HCEC 1CT (cell line): Measurements from ENCODE around the gene SEPTIN11.
"Not testable (repeated sequence)": the region's sequence is repeated elsewhere in the genome, so short reads cannot be mapped to it uniquely, and the experiment has no call there.

Source experiments
- DNase-seq: peaks from one replicate; pipeline ENCODE4 v3.0.0-alpha.2; 2017

Gene SEPTIN11

DNA sequence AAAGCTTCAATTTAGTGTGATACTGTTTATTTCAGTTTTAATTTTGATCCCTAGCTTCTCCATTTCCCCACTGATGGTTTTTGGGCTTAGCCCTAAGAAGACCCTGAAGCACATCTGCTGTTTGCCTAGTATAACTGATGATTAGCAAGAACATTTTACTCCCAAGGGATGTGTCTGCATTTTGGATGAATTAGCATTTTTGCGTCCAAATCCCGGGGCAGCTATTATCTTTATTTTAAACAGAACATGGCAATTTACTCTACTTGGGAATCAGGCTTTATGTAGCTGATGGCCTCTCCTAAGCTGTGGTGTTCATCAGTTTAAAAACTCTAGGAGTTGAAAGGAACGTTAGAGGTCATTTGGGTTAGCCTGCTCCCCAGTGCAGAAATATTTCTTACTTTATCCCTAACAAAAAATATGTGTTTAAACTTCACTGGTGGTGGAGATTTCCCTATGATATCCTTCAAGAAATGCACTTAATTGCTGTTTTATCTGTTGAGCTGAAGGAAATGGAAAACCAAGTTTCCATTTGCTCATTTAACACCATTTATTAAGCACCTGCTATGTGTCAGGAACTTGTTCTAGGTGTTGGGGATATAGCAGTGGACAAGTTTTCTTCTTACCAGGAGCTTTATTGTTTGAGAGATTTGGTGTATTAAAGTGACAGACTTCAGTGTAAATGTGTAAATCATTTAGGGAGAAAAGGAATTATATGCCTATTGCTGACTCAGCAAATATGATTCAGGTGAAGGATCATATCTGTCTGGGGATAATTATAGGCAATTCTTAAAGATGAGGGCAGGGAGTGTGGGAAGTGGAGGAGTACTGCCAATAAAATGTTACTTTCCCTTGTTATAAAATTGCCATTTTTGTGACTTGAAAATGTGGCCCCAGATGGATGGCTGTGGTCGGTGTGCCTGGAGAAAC is 3.4 kb downstream of the SEPTIN11 start:
- DNase-seq: no peak

DNA sequence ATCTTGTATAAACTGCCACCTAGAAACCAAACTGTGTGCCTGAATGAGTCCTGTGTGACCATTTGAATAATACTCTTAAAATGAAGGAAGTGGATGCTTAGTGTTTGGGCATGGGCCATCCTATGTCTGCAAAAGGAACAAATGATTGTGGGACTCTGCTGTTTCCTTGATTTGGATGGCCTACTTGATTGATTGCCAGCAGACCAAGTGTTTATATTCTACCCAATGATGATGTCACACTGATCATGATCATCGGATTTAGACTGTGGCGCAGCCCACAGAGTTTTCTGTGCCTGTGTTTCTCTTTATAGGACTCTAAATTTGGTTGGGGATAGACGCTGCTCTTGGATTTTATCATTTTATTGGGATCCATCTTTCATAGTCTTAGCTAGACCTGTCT is 4.4 kb downstream of the SEPTIN11 start:
- no peak for DNase-seq

DNA sequence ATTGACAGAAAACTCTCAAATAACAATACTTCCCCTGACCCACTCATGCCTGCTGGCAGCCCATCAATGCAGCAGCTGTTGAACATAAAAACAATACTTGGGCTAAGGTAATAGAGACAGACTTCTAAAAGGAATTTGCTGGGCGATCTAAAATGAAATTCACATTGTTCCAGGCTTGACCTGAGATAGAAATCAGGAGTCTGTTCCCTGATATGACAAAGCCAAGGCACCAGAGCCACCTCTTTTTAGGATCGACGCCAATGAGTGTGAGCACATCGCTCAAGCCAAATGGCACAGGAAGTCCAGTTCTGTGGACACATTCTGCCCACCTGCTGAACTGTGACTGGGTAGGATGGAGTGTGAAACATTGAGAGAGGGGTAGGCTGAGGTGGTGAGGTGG is 4.9 kb downstream of the SEPTIN11 start:
- no peak for DNase-seq

DNA sequence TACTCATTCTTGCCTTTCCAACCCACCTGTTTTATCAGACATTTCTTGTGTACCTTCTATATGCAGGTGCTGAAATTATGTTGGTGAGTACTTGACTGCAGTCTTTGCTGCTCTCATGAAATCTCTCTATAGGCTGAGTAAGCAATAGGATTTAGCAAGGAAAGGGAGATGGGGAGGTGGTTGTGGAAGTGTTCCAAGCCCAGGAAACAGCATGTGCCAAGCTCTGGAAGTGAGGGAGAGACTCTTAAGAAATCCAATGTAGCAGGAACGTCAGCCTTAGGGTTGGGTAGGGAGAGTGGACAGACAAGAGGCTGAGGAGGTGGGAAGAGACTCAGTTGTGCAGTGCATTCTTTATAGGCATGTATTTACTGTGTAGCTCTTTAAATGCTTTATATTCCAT is 5.6 kb downstream of the SEPTIN11 start:
- DNase-seq: peak; percentile 31

DNA sequence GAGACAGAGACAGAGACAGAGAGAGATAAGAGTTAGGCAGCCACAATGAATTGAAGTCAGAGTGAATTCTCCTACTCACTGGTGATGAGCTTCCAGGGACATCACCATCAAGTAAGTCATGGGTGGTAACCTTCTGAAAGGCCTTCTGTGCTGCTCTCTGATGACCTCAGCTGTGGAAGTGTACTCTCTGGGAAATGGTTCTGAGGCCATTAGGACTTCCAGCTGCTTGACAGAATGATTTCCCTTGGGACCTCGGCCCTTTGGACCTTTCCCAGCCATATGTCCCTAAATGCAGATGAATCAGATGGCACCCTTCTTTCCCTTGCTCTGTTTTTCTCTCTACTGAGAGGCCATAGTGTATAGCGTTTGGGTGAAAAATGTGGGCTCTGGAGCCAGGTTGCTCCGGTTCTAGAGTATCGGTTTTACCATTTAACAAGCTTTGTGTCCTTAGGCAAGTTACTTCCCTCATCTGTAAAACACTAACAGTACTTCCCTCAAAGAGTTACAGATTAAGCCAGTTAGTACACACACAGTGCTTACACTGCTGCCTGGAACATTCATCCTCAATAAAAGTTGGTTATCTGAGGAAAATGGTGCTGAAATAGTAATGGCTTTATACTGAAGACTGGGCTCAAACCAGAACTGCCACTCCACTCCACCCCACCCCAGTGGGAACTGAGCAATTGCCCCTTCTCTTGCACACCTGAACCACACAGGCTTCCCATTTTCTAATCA is 7.6 kb downstream of the SEPTIN11 start:
- no peak for DNase-seq

DNA sequence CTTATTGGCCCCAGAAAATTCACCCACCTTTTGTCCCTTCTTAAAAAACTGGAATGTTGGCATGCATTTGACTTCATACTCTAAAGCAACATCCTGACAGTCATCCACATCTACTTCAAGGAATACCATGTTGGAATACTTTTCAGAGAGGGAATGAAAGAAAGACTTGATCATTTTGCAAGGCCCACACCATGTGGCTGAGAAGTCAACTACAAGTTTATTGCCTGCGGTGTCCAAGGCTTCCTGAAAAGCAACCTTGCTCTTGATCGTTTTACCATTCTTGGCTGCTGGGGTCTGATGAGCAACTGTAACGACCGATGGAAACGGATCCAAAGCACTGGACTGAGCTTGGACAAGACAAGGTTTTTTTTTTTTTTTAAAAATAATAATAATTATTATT is 9.3 kb downstream of the SEPTIN11 start:
- DNase-seq: no peak

DNA sequence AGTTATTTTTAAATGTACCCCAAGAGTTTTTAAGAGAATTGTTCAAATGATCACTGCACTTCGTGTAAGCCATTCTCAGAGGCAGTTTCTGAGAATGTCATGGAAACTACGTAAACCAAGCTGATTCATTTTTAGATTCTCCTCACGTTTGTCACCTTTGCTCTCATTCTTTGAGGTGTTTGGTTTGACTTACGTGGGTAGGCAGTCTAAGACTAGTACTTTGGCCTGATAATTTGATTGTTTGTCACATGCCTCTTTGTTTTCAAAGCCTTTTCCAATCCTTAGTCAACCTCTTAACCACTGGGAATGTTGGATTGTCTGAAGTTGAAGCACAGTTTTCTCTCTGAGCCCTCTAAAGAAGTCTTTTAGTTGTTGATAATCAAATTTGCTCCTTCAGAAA is 10.5 kb downstream of the SEPTIN11 start:
- no peak for DNase-seq

DNA sequence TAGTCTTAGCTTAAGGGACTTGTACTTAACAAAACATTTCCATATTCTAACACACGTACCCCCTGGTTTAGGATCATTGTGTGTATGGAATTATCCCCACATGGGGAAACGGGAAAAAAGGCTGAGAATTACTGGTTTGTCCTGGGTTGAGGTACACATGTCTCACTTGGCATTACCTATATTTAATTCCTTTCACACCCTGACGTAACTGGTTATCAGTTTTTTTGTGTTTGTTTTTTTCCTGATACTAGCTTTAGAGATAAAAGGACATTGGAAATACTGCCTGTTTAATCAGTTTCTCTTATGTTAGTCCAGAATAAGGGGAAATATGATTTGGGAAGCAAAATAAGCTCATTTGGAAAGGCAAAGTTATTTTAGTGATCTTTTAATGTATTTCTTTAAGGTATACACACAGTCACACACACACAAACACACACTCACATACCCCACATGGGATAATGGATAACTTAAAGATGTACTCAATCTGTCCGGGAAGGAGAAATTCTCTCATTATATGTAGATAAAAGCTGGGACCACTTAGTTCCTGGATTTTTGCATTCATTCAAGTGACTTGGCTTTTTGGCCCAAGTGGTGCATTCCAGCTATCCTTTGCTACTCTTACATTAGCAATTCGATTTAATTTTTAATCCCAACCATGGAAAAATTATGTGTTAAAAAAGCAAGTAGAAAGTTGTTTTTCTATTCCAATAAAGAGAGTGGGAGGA is 13.0 kb downstream of the SEPTIN11 start:
- no peak for DNase-seq

DNA sequence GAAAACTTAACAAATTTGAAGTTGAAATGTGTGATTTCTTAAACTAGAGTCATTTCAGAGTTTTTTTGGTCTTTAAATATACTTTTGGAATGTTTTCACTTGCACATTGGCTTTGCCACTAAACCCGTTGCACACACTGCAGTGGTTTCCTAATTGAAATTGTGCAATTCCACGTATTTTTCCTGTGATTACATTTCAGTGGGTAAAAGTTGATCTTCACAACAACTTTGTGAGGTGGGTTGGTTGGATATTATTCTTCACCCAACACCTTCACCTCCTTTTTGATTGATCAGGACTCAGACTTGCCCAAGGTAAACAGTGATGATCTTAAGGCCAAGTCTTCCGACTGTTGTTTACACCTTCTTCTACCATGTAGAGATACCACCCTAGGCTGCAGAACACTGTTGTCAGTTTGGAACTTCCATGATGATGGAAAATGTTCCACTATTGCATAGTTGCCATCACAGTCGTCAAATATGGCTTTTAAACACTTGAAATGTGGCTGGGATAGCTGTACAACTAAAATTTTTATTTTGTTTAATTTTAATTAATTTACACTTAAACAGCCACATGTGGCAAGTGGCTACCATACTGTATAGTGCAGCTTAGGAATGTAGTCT is 13.7 kb downstream of the SEPTIN11 start:
- DNase-seq: no peak

DNA sequence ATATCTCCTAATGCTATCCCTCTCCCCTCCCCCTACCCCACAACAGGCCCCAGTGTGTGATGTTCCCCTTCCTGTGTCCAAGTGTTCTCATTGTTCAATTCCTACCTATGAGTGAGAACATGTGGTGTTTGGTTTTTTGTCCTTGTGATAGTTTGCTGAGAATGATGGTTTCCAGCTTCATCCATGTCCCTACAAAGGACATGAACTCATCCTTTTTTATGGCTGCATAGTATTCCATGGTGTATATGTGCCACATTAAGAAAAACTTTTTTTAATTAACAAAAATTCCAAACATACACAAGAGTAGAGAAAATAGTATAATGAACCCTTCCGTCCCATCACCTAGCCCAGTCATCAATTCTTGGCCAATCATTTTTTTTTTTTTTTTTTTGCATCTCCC is 14.4 kb downstream of the SEPTIN11 start:
- not testable (repeated sequence) for DNase-seq

DNA sequence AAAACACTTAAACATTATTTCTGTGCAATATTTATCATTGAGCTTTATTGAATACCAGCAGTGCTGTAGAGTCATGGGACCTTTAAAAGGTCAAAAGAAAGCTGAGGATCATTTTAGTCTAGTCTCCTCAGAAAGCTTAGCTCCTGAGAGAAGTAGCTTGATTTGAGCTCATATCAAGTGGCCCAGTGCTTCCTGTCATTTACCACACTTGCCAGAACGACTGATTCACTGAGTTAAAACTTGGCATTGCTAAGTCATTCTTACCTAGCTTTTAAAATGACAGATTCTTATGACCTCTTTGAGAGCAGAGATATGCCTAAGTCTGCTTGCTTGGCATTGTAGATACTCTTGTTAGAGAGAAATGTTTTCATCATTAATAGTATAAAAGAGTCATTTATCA is 15.2 kb downstream of the SEPTIN11 start:
- DNase-seq: no peak

DNA sequence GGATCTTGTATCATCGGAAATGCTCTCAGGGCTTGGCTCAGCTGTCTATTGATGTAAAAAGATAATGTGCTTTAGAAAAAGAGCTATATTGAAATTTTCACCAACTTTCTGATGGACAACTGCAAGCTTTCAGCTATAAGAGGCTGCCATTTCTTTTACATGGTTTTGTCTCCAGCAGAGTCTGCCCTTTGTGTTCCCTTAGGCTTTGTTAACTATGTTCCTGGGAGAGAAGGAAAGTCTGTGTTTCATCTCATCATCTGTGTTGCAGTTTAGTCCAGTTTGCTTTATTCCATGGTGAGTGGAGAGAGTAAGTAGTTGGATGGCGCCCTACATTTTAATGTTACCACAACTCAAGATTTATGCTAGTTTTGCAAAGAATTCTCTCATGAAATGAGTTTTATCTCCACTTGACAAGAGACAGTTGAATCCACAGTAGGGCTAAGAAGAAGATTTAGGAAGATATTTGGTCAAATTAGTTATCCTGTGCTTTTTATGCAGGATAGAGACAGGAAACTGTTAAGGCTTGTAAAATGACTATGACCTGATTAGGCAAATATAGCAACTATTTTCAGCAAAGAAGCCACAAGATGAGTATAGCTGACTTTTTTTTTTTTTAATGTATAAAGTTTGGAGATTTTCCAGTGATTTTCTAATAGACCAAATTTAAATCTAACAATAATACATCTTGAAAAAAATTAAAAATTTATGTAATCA is 16.5 kb downstream of the SEPTIN11 start:
- no peak for DNase-seq

DNA sequence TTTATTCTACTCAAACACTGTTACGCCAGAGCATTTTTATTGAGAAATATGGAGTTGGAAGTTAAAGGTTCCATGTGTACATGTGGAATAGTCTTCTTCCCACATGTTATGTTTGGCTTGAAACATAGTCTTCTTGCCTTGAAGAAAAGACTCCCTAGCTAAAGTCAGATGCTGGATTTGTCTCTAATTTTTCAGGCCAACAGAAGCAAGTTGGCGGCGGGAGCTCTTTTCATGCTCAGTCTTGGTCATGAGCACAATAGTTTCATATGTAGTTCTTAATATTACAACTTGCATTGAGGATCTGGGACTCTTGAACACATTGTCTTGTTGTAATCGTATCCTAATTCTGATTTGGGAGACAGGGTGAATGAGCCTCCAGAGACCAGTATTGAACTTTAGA is 19.4 kb downstream of the SEPTIN11 start:
- DNase-seq: no peak

DNA sequence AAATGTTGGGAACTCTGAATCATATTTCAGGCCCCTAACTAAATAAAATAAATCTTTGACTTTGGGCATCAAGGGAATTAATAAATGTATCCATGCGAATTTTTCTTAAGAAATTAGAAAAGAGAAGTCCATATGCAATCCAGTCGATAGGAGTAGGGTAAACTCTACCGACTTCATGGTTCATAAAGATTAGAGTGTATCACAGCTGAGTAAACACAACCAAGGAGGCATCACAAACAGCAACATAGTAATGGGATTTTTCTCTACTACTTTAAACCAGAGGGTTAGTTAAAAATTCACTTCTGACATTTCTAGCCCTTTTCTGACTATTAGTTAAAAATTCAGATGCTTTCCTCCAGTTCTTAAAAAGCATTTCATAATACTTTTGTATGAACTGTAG is 19.9 kb downstream of the SEPTIN11 start:
- no peak for DNase-seq

DNA sequence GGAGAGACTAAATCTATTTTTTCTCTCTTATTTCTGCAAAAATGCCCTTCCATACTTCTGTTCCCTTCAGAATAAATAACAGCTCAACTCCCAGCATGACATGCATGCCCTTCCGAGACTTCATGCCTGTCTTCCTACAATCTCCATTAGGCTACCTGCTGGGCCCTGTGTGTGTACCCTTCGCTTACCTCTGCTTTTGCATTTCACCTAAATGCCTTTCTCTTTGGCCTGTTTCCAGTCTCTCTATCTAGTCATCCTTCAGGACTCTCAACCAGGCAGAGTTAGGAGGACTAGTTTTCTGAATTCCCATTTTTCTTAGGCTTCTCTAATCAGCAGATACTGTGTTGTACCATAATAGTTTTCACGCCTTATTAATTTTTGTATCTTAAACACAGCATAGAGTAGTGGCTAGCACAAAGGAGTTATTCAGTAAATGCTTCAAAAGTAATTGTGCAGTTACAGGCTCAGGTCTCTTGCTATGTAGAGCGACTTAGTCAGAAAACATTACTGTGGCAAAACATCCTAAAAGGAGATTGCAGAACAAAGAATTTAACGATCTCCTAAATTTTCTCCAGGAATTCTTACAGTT is 20.5 kb downstream of the SEPTIN11 start:
- no peak for DNase-seq

DNA sequence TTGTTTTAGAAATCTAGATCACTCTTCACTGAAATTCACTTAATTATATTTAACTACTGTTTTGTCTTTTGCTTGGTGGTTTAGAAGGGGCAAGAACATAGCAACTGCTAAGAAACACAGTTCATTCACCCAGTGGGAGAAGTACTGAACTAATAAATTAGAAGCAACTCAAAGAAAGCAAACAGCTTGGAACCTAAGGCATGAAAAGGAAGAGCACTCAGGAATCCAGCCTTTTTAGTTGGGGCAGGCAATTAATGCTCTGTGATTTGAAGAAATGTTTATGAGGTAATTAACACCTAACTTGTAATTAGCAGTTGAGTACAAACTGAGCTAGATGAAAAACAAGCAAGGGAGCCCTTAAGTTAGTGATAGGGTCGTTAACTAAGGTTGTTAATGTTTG is 22.8 kb downstream of the SEPTIN11 start:
- DNase-seq: no peak

DNA sequence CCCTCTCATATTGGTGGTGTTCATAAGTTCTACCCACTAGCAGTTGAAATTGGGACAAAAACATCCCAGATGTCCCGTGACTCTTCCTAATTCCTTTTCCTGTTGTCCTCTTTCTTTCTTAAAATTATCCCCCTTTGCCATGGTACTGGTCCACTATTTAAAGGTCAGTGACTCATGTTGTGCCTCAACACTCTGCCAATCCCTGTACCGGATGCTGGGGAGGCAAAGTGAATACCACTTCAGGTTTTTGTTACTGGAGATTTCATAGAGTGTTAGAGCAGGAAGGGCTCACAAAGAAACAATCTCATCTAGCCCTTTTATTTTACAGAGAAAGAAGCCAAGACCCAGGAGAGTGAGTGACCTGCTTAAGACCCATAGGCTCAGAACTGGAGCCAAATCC is 24.6 kb downstream of the SEPTIN11 start:
- DNase-seq: peak; percentile 27

DNA sequence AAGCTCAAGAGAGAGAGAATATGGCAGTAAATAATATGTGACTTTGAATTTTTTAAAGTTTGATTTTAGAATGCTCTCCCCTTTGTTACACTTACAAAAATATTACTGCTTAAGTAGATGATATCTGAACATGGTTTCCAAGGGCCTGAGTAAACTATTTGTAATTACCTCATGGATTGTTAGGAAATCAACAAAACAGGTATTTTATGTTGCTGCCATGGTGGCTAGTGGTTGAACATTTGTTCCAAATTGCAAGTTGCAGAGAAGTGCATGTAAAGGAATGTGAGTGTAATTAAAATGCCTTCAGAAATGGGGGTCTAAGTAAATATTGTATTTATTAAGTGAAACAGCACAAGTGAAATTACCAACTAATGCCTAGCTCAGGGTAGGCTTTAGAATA is 27.6 kb downstream of the SEPTIN11 start:
- DNase-seq: no peak

DNA sequence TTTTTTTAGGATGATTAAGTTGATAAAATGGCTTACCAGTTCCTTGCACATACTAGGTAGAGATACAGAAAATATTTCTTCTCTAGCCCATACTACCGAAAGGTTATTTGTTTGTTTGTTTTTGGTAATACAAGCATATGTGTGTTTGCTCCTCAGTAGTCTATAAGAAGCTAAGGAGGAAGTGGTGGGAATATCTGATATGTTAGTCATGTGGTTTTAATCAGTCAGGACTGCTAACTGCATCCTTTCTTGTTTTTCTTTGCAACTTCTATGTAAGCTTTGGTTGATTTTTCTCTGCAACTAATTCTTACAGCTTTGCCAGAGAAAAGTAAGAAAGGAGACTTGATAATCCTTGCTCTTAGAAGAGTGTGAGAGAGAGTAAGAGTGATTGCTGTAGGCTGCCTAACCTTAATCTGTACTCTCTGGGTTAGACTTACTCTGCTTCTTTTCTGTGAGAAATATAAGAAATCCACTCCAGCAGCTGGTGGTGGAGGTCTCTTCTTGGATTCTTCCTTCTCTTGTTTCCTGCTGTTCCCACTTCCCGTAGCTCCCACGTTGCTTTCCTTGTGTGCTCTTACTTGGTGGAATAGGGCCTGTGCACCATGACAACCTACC is 28.3 kb downstream of the SEPTIN11 start:
- peak; percentile 71 for DNase-seq

DNA sequence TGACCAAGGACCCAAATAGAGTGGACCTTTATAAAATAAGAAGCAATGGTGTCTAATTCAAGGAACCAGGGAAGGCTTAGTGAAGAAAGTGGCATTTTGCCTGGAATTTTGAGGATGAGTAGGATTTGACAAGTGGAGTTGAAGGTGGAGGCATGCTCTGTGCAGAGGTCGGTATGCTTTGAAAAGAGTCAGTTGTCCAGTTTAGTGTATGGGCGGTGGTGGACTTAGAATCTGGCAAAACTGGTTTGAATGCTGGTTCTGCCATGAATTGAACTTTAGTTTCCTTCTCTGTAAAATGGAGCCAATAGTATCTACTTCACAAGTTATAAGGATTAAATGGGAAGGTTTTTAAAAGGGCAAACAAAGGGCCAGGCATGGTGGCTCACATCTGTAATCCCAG is 29.7 kb downstream of the SEPTIN11 start:
- no peak for DNase-seq

DNA sequence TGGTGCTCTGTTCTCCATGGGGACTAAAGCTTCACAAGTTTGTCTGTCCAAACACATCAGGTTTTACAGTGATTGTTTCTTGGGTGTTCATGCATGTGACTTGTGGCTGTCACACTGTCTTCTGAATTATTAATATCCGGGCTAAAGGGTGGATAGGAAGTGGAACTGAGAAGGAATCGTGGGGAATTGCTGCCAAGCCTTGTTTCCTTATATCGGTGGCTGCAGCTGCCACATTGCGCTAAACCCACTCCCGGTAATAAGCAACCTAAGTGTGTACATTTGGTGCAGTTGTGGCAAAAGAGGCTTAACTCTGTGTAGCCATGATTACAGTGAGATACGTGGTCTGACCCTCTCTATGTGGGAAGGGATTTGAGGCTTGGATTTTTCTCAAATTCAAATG is 30.7 kb downstream of the SEPTIN11 start:
- DNase-seq: no peak

DNA sequence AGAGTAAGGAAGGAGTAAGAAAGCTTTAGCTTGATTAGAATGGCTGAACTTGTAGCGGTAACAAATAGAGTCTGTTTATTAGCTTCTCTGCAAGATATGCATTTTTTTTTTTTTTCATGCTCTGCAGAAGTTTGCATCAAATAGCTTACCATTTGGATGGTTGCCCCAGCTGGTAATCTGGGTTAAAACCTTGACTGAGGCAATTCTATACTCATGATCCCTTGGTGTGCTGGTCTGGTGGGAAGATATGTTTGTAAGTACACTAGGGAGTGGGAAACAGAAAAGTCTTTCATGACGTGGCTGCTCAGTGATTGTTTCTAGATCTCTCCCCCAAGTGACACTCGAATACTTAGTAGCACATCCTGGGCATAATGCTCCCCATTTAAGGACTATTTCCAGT is 32.1 kb downstream of the SEPTIN11 start:
- DNase-seq: no peak
